Ascending aorta (tissue), 2 donors: ENCODE data around the gene MANSC4. TPM values are rescaled to one million over a fixed set of nuclear protein-coding genes. Genes with fewer than 3 reads are reported as not detected.

ENCODE experiments used
- DNase-seq, 2 donors: peaks; one replicate each; pipeline ENCODE4 v3.0.0-alpha.2; 2019; ENCODE audit warnings: low spot score in 2 of 2
- H3K27ac ChIP-seq, 2 donors: fragments of 200-600 bp; sonication (generic); one replicate each; pipeline ENCODE4 v1.5.1; 2016 to 2017; ENCODE audit warnings: mild to moderate bottlenecking in 1 of 2
- H3K27me3 ChIP-seq: fragments of 200-600 bp; sonication (generic); one replicate; pipeline ENCODE4 v1.5.1; 2017
- H3K36me3 ChIP-seq, 2 donors: fragments of 200-600 bp; sonication (generic); one replicate each; pipeline ENCODE4 v1.5.1; 2016
- H3K4me1 ChIP-seq, 2 donors: fragments of 200-600 bp; sonication (generic); one replicate each; pipeline ENCODE4 v1.5.1; 2016 to 2017; ENCODE audit warnings: mild to moderate bottlenecking in 1 of 2
- H3K4me3 ChIP-seq, 2 donors: fragments of 200-600 bp; sonication (generic); one replicate each; pipeline ENCODE4 v1.5.1; 2016 to 2017; ENCODE audit warnings: mild to moderate bottlenecking in 1 of 2
- H3K9me3 ChIP-seq, 2 donors: fragments of 200-600 bp; sonication (generic); one replicate each; pipeline ENCODE4 v1.5.1; 2016
- intact Hi-C: fragments of 100-400 bp; cut with DNase I; formaldehyde crosslinking; loops from one replicate; pipeline ENCODE4 v1.15.1; 2023
- total RNA-seq: library from RNA; depleted of rRNA; stranded (reverse); fragments of >200 nt; gene quantifications from one replicate; pipeline ENCODE4 v1.1.0, GENCODE V29; 2016
- TF ChIP-seq, protein P1 (sequence below), 3 experiments: fragments of 200-600 bp in 2 of 3; fragments of 450-650 bp in 1 of 3; sonication (generic) in 2 of 3; IDR thresholded peaks; one replicate each; pipeline ENCODE4 v1.5.1; 2016 to 2019; ENCODE audit warnings: antibody characterized with exemption in 3 of 3, mild to moderate bottlenecking in 1 of 3, moderate library complexity in 1 of 3

Gene MANSC4
- total RNA-seq, 1 donor from 2014 or later: not detected

DNA sequence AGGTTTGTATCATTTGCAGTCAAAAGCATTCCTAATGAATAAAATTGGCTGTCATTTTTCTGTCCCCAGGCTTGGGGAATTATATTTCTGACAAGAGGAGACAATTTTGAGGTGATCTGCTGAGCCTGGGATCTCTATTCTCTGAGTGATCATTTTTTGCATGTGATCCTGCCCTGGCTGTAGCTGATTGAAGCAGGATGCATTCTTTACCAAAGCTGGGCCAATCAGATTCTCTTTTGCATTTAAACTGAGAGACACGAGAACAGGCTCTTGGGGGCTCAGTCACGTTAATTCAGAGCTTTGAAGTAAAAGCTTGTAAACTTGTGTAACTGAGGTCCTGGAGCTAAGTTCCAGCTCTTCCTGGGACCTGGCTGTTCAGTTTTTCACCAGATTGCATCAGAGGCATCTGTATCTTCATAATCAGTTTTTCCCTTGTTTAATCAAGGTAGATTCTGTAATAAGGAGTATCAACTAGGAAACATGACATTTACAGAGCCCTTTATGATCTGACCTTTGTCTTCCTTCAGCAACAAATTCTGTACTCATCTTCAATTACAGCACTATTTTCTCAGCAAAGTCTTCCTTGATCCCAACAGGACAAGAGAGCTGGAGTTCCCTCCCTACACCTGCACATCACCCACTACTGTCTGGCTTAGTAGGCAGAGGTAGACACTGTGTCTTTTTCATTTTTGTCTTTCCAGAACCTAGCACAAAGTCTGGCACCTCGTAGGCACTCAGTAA, 35.0 kb upstream of the MANSC4 start:
- TF ChIP-seq, protein P1, sequence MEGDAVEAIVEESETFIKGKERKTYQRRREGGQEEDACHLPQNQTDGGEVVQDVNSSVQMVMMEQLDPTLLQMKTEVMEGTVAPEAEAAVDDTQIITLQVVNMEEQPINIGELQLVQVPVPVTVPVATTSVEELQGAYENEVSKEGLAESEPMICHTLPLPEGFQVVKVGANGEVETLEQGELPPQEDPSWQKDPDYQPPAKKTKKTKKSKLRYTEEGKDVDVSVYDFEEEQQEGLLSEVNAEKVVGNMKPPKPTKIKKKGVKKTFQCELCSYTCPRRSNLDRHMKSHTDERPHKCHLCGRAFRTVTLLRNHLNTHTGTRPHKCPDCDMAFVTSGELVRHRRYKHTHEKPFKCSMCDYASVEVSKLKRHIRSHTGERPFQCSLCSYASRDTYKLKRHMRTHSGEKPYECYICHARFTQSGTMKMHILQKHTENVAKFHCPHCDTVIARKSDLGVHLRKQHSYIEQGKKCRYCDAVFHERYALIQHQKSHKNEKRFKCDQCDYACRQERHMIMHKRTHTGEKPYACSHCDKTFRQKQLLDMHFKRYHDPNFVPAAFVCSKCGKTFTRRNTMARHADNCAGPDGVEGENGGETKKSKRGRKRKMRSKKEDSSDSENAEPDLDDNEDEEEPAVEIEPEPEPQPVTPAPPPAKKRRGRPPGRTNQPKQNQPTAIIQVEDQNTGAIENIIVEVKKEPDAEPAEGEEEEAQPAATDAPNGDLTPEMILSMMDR (IDR thresholded peaks at IDR 0.05): no peak
- peak in 1 of 2 donors; percentile 16 for DNase-seq
- Histone ChIP-seq H3K27ac (peak overlapping the region in 1 of 2 donors; percentile 45), H3K27me3 (no peaks in the 10 kb centered on the region), H3K4me3 (no peak overlapping the region), H3K36me3 (no peaks in the 10 kb centered on the region), H3K4me1 (peaks cover 4 to 8% of the 10 kb centered on the region in 2 donors), H3K9me3 (no peaks in the 10 kb centered on the region)
- intact Hi-C loops: no loop called here

DNA sequence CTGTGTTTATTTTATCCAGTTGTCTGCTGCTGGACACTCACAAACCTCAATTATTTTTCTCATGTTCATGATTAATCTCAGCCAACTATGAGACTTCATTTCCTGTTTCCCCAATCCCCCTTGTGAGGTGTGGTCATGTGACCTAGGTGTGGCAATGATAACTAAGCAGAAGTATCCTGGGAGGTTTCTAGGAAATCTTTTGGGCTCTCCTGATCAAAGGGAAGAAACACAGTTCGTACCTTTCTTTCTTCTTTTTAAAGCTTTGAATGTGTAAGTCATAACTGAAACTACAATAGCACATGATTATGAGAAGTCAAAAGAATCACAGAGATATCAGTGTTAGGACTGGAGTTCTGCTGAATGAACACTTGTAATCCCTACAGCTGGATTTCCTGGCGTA, 34.4 kb upstream of the MANSC4 start:
- Histone ChIP-seq H3K27me3 (no peaks in the 10 kb centered on the region), H3K36me3 (no peaks in the 10 kb centered on the region), H3K9me3 (no peaks in the 10 kb centered on the region), H3K4me1 (peaks cover 4 to 14% of the 10 kb centered on the region in 2 donors), H3K27ac (no peak overlapping the region), H3K4me3 (no peak overlapping the region)
- peak in 1 of 2 donors; percentile 0 for DNase-seq
- intact Hi-C loops: no loop called here
- TF ChIP-seq, protein P1 (IDR thresholded peaks at IDR 0.05): no peak

DNA sequence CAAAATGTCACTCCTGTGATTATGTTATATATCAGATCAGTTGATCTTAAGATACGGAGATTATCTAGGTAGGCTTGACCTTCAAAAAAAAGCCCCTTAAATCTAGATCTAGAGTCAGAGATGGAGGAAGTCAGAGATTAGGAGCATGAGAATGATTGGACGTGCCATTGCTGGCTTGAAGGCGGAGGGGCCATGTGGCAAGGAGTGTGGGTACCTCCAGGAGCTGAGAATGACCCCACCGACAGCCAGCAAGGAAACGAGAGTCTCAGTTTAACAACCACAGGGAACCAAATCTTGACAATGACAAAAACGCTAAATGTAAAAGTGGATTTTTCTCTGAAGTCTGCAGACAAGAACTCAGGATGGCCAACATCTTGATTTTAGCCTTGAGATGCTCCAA, 32.5 kb upstream of the MANSC4 start:
- TF ChIP-seq, protein P1 (IDR thresholded peaks at IDR 0.05): no peak
- Histone ChIP-seq H3K4me1 (peaks cover 4 to 21% of the 10 kb centered on the region in 2 donors), H3K9me3 (no peaks in the 10 kb centered on the region), H3K4me3 (no peak overlapping the region), H3K36me3 (no peaks in the 10 kb centered on the region), H3K27ac (no peak overlapping the region), H3K27me3 (no peaks in the 10 kb centered on the region)
- DNase-seq: no peak
- intact Hi-C loops: no loop called here

DNA sequence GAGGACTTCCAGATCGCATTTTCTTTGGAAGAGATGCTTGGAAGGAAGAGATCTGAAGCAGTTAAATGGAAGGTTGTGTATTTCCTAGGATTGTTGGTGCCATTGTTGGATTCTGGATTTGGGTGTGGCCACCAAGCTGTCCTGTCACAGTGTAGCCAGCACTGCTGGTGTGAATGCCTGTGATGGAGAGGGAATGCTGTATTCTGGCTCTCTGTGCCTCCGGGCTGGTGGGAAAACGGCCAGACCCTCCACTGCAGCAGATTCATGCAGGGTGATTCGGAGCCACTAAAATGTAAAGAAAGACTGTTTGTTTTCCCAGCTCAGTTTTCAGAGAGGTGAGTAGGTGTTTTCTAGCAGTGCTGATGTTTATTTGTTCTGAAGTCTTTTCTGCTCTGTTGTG, 30.7 kb upstream of the MANSC4 start:
- TF ChIP-seq, protein P1 (IDR thresholded peaks at IDR 0.05): no peak
- Histone ChIP-seq H3K27ac (peak overlapping the region in 1 of 2 donors; percentile 33), H3K9me3 (no peaks in the 10 kb centered on the region), H3K36me3 (no peaks in the 10 kb centered on the region), H3K4me1 (peaks cover 4 to 31% of the 10 kb centered on the region in 2 donors), H3K27me3 (no peaks in the 10 kb centered on the region), H3K4me3 (peak overlapping the region in 1 of 2 donors; percentile 16)
- intact Hi-C loops: no loop called here
- DNase-seq: peak in 1 of 2 donors; percentile 34

DNA sequence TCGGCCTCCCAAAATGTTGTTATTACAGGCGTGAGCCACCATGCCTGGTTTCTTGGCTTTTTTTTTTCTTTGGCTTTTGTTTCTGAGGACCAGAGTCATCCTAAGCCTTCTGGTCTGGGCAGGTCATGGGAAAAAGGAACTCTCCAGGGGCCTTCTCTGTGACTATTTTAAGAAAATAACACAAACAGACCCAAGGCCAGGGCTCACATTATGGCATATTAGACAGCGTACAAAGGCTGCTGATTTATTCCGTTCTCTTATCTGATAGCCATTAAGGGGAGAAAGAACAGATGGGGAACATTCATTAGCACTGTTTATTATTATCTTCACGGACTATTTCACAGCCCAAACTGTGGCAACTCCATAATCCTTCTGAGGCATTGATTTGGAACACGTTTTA, 28.8 kb upstream of the MANSC4 start:
- peaks cover 4 to 37% of the 10 kb centered on the region in 2 donors for H3K4me1 ChIP-seq
- intact Hi-C loops: loop anchor here (2.0 kb wide), 1 partner anchor 28 kb away; the partner anchor contains the start of genes KLHL42 and MANSC4
- H3K4me3 ChIP-seq: no peak overlapping the region
- DNase-seq: peak in 1 of 2 donors; percentile 58
- H3K36me3 ChIP-seq: no peaks in the 10 kb centered on the region
- H3K27ac ChIP-seq: peak overlapping the region; percentile 64 to 73
- no peaks in the 10 kb centered on the region for H3K27me3 ChIP-seq
- no peaks in the 10 kb centered on the region for H3K9me3 ChIP-seq
- TF ChIP-seq, protein P1 (IDR thresholded peaks at IDR 0.05): no peak
